GM21447 (cell line): Measurements from ENCODE around the gene NKTR.

ENCODE experiments used
- ATAC-seq: cut with Tn5 transposase; IDR thresholded peaks from one replicate; pipeline ENCODE4 v1.9.1; 2021; ENCODE audit not compliant: unreplicated experiment

Gene NKTR

GRCh38 chr3:42647821-42648459, 47.5 kb downstream of the NKTR start:
- ATAC-seq: no peak

DNA sequence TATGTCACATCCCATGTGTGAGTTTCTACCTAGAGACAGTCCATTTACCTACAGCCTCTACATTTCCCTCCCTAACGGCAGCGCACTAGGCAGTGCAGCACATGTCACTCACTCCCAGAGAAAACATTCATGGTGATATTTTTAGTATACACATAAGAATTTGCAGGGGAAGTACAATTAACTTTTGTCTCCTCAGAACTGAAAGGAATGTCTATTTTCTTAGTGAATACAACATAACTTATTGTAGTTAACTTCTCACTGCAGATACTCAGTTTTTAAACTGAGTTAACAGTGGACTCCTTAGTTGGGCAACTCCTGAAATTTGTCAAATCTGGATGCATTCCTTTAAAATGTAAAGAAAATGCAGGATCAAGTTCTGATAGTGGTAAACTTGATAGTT, 48.5 kb downstream of the NKTR start:
- no peak for ATAC-seq

DNA sequence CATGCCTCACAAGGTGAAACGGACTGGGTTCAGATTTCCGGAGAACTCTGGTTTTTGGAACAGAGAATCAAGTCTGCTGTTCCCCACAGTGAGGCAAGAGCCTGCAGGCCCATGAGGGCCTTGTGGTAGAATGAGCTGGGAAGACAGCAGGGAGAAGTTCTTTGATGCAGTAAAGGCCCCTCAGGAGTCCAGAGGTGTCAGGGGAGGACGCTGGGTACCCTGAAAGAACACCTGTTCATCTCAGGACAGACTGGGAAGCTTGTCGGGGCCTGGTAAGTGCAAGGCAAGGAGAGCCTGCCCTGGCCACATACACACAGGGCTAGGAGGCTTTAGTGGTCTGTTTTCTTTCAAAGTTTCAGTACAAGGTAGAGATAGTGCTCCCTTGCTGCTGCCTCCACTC, 49.3 kb downstream of the NKTR start:
- ATAC-seq: no peak

DNA sequence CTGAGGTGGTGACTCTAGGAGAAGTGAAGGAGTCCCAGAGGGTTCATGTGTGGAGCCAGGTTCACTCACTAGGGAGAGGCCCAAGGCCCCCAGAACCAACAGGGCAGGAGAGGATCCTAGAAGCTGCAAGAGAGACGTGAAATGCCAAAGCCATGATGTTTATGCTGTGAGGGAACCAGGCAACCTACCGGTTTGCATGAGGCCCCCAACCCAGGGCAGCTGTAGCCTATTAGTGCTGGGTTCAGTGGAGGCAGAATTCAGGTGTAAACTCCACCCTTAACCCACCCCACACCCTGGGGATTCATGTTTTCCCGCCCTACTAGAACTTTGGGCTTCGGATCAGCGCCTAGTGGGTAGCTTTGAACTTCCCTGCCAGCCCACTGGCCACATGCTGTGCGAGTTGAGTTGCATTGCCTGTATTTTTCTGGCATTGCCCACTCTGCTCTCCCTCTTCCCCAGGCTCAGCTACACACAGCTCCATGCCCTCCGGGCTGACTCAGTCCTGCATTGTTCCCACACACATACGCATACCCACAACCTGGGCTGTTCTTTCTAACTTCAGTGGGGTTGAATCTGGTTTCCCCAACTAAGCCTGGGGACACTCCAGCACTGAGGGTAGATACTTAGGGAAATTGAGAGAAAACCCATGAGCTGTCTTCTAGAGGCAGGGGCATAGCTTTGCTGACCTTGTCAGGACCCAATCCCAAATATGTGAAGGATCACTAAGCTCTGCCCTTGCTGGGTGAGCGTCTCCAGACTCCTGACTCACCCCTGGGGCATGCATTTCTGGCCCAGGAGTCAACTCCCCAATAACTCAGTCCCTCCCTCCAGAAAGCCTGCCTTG, 51.0 kb downstream of the NKTR start:
- ATAC-seq: no peak

- peak; percentile 33 for ATAC-seq
These were observed 51.7 kb downstream of the NKTR start for GRCh38 chr3:42652251-42652610.

DNA sequence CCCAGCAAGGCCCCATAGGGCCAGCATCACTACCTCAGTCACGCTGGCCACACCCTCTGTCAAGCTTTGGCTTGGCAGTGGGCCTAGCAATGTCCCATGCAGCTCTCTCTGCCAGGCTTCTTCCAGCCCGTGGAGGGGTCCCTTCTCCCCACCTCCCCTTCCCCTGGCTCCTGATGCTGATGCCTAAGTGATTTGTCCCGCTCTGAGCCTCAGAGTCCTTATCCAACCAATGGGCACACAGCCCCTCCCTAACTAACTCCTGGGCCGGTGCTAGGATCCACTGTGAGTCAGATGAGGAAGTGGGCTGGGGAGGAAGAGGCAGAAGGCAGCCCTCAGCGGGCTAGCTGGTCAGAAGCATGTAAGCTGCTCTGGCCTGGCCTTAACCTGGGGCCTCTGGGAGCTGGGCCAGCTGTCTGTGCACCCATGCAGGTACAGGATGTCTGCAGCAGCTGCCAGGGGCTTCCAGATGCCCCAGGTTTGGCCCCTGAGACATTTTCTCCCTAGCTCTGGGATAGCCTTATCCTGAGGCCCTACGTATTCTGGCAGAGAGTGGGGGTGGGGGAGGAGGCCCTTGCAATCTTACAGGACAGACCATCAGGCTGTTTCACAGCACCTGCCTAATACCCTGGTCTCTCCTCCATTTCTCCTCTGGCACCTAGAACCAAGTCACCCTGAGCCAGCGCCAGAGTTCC, 52.3 kb downstream of the NKTR start:
- ATAC-seq: peak; percentile 75

DNA sequence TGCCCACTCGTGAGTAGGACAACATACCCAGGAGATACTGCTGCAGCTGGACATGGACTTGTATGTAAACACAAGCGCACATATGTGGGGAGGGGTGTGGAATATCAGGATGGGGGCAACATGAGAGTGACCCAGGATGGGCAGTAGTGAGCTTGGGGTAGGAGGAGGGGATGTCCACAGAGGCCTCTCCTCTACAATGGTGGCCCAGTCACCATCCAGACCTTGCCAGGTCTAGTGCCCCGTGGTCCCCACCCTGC, 52.7 kb downstream of the NKTR start:
- ATAC-seq: no peak

DNA sequence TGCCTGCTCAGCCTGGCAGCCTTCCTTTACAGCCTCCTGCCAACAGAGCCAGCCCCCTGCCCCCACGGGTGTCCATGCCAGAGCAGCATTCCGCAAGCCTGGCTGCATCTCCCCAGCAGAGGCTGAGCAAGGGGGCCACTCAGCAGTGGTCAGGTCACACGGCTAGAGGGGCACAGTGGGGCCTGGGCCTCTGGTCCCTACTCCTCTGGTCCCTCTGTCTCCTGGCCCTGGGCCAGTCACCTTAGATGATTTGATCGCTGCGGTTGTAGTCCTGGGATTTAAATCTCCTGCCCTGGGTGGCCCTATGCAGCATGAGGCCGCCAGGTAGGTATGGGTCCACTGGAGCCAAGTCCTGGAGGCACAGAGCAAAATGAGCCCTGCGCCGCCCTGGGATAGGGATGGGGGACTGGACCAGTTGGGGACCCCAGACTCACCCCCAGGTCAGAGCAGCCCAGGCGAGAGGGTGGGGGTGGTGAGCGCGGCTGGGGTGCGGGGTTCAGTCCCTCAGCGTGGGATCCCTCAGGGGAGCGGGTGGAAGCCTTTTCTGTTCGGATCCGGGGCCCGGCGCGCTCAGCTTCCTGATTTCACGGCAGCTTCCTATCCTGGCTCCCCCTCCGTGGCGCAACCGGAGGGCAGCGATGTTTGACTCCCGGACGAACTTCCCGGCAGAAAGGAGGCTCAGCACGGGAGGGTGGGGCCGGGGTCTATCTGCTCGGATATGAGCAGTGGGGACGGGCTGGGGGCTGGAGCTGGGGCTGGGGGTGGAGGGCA, 53.3 kb downstream of the NKTR start, which contains the start of gene ZBTB47:
Gene ZBTB47 (plus strand): TSS at position 138 of the 771 bp plus-strand sequence. CDS start 4,659 bp downstream, outside the sequence.
- no peak for ATAC-seq

DNA sequence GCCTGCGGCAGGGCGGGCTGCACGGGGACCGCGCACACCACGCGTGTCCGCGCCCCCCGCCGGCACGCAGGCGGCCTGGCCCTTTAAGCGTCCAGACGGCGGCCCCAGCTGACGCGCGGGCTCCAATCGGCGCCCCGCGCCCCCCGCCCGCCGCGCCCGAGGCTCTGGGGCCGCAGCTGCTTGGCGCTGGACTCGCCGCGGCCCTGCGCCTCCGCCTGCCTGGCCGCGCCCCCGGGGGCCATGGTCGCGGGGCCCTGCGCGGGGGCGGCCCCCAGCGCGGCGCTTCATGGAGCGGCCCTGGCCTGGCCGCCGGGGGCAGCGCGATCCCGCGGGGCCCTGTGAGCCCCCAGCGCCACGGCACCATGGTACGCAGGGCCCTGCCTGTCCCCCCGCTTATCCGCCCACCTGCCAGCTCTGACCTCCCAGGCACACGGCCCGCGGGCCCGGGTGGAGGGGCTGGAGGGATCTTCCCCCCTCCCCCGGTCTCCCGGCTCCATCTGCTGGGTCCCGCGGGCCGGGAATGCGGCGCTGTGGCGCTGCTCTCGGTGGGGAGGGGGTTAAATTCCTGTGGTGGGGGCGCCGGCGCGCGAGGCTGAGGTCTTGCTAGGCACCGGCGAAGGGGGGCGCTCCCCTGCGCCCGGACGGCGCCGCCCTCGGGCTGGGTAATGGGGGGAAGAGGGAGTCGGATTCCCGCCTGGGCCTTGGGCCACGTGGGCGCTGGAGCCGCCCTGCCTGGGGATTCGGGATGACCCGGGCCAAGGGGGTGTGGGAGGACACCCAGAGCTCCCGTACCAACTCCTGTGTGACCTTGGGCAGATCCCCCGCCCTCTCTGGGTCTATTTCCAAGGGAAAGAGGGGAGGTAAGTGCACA, 54.1 kb downstream of the NKTR start:
- ATAC-seq: no peak

GRCh38 chr3:42655331-42655888, 54.9 kb downstream of the NKTR start:
- no peak for ATAC-seq

GRCh38 chr3:42655980-42656679, 55.6 kb downstream of the NKTR start:
- ATAC-seq: no peak

GRCh38 chr3:42656680-42657610, 56.5 kb downstream of the NKTR start:
- no peak for ATAC-seq

DNA sequence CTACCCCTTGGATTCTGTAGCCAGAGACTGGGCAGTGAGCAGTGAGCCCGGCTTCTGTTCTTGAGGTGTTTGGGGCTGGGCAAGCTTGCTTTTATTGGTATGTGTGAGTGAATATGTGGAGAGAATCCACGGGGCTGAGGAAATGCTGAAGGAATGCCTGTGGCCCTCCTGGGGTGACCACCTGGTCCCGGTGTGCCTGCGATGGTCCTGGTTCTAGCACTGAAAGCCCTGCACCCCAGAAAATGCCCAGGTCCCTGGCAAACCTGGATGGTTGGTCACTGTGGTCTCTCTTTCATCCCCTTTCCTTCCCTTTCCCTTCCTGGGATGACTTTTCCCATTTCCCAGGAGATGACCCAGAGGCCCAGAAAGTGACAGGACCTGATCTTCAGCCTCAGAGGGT, 57.2 kb downstream of the NKTR start:
- ATAC-seq: no peak

GRCh38 chr3:42658091-42658770, 57.7 kb downstream of the NKTR start:
- no peak for ATAC-seq

DNA sequence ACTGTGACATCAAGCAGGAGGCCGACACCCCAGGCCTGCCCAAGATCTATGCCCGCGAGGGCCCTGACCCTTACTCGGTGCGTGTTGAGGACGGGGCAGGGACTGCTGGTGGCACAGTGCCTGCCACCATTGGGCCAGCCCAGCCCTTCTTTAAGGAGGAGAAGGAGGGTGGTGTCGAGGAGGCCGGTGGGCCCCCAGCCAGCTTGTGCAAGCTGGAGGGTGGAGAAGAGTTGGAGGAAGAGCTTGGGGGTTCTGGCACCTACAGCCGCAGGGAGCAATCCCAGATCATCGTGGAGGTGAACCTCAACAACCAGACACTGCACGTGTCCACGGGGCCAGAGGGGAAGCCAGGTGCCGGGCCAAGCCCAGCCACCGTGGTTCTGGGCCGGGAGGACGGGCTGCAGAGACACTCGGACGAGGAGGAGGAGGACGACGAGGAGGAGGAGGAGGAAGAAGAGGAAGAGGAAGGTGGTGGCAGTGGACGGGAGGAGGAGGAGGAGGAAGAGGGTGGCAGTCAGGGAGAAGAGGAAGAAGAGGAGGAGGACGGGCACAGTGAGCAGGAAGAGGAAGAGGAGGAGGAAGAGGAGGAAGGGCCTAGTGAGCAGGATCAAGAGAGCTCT, 58.4 kb downstream of the NKTR start:
- no peak for ATAC-seq

DNA sequence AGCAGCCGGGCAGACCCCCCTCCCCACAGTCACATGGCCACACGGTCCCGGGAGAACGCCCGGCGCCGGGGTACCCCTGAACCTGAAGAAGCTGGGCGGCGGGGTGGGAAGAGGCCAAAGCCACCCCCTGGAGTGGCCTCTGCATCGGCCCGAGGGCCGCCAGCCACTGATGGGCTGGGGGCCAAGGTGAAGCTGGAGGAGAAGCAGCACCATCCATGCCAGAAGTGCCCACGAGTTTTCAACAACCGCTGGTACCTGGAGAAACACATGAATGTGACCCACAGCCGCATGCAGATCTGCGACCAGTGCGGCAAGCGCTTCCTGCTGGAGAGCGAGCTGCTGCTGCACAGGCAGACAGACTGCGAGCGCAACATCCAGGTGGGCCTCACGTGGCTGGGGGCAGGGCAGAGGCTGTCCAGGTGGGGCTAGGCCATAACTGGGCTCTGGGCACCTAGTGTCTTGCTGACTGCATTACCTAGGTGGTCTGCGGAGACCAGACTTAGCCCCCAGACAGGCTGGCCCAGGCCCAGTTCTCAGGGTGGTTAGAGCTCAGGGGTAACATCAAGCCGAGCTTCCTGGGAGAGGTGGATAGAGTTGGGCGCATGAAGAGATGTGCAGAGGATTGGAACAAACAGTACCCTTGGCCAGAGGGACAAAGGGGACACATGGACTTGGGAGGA, 59.1 kb downstream of the NKTR start:
- ATAC-seq: no peak

GRCh38 chr3:42660131-42660715, 59.7 kb downstream of the NKTR start:
- no peak for ATAC-seq
